COLO668 (cell line): ENCODE results near the gene STARD13.

Experiments used
- DNase-seq: peaks from one replicate; lab custom pipeline; 2025; ENCODE audit not compliant: unreplicated experiment; lab: John Stamatoyannopoulos, UW

Gene STARD13

DNA sequence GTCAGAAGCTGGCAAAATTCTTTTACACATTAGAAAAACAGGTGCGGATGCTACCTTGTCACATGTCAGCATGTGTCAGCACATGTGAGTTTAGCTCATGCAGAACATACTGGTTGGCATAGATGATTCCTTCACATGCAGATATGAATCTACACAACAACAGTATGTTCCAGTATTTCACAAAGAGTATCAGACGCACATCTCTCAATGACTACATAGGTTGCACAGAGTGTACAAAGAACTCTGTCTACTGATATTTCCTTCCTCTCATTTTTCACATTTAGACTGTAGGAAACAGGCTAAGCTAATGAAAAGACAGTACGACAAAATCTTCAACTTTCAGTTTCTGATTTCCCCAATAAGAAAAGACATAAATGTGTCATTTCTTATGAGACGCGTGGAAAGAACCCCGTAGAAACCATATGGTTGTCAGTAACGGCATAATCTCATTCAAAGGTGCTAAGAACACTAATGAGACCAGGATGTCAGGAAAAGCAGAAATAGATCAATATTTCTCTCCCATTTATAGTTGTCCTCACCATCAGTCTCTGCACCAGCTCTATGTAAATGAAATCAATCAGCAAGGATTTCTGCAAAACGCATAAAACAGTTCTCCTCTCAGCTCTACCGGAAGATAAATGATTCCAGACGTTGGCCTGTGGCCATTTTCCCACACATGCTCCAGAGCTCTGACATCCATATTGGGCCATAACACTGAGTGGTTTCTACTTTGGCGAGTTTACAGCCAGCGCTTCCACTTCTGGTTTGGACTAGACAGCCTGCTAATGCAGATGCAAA, 81.2 kb downstream of the STARD13 start:
- no peak for DNase-seq

DNA sequence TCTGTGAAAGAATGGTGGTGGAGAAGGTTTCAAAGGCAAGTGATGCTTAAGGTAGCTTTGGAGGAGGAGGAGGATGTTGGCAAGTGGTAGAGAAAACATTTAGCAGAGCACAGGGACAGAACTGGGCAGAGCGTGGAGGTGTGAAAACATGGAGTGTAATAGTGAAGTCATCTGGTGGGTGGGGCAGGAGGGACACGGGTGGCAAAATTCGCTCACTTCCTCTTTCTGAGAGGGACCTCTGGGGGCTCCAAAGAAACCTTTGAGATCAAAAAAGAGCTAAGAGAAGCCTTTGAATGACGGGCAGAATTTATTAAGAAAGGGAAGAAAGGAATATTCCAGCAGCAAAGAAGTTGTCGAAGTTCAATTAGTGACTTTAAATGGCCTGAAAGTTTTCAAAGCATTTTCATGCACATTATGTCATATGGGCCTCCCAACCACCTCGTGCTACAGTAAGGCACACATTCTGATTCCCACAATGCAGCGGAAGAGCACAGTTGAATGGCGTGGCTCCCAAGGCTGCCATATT, 82.8 kb downstream of the STARD13 start:
- no peak for DNase-seq

DNA sequence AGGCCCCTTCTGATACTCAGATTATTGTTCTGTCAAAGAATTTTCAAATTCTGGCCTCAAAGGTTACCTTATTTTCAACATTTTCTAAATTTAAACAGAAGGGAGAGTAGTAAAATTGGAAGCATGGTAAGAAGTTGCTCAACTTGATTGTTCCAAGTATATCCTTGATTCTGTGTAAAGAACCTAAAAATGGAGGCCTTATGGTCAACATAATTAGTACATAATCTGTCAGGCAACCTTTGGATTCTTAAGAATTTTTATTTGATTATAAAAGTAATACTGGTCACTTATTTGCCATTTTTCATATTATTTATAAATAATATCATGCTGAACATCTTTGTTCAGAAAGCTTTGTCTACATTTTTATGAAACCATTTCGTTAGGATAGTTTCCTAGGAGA, 83.9 kb downstream of the STARD13 start:
- no peak for DNase-seq

DNA sequence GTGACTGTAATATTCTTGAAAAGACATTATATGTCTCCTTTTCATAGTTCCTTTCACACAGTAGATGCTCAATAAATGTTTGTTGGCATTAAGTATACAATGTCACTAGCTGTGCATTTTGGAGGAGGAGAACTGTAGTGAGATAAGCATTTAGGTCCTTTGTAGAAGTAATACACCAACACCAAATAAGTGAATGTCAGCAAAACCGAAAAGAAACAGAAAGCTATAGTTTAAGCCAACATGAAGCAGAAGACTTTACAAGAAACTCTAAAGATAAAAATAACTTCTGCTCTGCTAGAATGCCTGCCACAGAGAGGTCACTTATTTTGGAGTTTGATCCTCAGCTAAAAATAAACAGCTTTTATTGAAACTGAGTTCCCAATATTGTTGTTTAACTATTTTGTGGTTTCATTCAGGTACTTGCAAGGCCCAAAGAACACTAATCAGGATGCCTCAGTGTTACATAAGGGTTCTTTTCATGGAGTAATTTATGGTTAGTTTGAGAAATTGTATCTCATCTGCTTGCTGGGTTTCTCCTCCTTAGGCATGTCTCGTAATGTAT, 86.2 kb downstream of the STARD13 start:
- no peak for DNase-seq

DNA sequence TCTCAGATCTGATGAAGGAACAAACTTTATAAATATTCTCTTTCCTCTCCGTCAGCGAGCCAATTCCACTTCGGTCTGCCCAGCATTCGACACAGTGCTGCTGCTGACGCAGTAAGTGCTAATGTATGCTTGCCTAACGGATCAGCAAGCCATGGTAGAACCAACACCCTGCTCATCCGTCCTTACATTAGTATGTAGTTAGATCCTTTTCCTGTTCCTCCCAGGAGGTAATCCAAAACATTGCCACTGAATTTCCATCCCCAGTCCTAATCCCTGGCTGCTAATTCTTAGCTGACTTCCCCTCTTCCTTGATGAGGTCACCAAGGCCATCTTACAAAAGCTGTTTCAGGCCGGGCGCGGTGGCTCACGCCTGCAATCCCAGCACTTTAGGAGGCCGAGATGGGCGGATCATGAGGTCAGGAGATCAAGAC, 88.0 kb downstream of the STARD13 start:
- no peak for DNase-seq

DNA sequence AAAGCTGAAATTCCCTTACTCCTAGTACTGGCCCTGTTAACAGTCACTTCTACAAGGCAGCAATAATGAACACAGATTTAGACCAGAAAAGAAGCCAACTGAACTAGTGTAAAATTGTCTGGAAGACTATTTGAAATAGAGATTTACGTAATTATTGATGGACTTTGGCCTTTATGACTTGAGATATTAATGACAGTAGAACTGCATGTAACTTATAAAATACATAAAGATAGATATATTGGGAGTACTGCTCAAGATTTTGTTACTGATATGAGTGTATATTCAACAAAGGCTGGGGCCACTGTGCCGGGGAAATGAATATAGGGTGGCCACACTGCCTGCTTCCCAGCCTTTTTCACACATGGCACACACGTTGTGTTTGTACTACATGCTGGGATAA, 88.8 kb downstream of the STARD13 start:
- no peak for DNase-seq

DNA sequence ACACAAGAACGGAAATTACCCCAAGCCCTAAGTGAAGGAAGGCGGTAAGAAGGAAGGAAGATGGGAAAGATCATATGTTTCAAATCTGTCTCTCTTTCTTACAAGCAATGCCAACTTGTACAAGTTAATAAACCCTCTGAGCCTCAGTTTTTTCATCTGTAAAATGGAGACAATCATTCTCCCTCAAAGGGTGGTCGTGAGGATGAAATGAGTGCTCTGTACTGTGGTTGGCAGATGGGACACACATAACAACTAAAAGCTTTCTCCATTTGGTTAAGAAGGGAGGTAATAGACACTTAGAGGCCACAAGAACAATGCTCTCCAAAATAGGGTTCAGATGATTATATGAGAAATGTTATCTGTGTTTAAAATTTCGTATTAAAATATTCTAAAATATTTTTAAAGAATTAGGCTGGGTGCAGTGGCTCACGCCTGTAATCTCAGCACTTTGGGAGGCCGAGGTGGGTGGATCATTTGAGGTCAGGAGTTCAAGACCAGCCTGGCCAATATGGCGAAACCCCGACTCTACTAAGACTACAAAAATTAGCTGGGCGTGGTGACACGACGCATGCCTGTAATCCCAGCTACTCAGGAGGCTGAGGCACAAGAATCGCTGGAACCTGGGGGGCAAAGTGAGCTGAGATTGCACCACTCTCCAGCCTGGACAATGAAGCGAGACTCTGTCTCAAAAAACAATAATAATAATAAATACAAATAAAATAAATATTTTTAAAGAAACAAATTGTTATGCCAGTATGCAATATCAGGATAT, 89.7 kb downstream of the STARD13 start:
- DNase-seq = no peak

DNA sequence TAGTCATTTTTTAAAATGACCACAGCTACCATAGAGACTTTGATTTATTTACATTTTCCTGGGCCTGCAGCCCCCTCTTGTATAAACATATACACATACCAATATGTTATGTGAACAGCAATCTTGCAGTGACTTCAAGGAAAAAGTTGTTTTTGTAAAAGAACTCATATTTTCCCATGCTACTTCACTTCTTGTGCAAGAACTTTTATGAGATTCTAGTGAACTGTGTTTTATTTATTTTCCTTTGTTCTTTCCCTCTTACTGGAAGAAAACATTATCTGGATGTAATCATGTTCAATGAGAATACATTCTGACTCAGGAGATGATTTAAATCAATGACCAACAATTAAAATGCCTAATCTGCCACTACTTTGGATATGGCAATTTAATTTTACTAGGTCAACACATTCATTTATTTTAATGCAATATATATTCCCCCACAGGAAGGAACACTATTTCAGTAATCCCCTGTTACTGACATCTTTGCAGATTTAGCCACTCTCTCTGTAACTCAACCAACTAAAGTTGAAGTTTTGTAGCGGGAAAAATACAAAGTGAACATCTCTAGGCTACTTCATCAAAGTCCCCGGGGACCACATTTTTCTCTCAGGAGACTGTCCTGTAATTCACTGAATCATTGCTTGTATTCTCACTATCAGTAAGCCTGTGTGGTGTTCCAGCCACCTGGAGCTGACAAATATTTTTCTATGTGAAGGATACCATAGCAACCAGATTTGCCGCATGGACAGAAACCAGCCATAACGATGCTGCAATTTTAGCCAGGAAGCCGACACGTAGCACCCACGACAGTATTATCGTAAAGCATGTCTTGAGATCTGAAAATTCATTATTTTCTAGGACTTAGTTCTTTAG, 90.5 kb downstream of the STARD13 start:
- no peak for DNase-seq

DNA sequence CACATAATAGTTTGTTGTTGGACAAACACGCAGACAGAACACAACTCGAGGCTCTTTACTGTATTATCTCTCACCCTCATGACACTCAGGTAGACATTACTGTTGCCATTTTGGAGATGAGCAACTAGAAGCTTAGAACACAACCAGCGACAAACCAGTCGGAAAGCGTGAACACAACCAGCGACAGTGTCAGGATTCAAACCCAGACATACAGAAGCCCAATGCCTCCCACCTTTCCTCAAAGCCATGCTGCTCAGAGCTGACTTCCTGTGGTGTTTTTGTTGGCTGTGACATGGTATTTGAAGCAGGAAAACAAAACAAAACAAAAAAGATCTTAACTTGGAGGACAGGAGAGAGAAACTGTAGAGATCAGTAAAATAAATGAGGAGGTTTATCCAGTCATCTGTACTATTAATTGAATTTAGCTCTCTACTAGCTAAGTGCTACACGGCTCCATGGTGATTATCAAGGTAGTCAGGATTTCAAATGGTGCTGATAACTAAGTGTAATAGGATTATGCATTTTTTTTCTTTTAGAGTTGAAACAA, 92.1 kb downstream of the STARD13 start:
- DNase-seq = no peak

DNA sequence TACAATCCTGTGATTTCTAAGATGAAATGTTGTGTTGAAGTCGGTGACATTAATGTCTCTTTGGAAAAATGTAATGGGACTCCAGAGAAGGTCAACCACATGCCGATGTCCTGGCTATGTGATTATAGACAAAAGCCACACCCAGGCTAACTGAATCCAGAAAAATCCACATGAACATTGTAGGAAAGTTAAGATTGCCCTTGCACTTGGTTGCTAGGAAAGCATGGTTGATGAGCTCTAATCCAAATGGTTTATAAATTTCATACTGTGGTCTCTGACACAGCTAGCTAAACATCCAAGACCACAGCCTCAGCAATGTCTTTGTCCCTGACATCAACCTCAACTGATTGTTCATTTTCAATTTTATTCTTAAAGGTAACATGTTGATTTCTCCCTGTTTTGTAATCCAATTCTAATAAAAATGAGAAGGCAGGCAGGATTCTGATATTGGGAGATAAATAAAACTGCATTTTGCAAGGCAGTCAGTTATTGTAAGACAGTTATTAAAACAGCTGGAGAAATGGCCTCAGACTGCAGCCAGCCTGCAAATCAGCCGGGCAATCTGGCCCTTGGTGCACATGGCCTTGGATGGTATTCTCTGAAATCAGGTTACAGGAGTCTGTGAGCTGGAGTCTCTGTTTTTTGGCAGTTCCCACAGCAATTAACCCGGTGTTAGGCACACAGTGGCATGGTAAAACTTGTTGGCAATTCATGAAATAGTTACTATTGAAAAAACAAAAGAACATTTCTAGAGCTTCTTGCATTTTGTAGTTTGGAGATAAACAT, 93.9 kb downstream of the STARD13 start:
- no peak for DNase-seq

DNA sequence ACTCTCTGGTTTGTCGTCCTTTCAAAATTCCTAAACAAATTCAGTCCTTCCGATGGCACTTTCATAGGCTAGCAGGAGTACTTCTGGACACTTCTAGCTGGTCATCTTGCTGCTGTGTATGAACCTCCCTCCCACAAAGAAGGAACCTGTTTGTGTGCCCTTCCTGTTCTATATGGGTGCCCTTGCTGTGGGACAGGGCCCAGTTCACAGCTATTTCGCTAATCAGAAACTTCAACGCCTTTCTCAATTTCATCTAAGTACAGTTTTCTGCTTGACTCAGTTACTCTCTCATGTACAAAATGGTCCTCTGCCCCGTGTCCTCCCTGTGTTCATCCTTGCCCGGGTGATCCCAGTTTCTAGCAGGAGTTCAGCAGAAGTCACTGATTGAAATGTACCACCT, 96.1 kb downstream of the STARD13 start:
- DNase-seq = no peak

DNA sequence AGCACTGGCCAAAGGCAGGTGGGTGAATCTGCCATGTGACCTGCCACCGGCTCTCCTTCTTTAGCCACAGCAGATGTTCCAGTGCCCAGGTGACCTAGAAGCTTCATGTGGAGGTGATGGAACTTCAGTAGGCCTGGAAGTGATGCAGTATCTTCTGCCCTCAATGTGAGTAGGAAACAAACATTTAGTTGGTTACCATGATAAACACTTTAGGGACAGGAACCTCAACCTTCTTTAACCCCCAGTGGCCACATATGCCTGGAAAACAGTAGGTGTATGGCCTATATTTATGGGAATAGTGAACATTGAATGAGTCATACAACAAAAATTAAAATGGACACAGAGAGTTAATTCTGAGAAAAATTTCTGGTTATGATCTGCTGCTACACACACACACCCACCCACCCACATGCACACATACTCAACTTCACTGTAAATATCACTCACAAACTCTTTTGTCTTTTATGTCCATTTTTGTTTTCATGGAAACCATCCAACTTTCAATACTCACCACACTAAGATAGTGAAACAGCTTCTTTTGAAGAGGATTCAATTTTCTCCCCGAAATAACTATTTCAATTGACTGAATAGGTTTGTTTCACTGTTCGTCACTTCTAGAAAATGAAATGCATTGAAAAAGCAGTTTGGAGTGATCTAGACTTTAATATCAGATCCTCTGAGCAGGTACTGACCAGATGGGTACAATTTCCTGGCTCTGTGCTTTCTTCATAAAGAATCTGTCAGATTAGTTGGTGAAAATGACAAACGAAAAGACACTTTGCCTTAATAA, 97.3 kb downstream of the STARD13 start:
- no peak for DNase-seq

DNA sequence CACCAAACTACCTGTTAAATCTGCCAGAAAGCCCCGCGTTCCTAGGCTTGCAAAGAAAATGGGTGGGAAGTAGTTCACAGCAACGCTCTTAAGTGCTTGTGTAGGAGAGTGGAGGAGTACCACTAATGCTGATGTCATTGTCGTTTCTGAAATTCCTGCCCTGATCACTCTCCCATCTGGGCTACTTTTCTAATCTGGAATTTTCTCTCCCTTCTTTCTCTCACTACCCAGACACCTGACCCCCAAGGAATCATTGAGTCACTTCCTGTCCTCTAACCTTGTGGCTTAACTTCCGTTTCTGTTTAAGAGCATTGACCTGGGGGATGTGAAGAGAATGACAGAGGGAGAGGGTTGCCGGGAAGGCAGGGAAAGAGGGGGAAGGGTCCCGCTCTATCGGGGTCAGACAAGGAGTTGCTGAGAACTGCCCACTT, 98.7 kb downstream of the STARD13 start:
- no peak for DNase-seq

DNA sequence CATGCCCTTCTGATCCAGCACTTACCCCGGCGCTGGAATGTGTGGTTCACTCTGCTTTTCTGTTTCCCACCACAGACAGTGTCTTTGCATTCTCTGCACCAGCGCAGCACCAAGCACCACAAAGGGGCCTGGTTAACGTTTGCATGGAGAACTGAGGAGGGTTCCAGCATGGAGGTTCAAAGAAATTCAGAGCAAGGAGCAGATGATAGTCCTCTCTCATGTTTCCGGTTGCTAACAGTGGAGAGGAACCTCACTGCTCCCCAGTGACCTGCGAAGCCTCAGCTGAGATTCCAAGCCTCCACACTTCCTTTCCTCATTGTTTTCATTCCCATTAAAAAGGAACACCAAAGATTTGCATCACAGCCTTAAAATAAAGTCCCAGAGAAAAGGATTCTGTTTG, 99.7 kb downstream of the STARD13 start:
- DNase-seq = no peak

DNA sequence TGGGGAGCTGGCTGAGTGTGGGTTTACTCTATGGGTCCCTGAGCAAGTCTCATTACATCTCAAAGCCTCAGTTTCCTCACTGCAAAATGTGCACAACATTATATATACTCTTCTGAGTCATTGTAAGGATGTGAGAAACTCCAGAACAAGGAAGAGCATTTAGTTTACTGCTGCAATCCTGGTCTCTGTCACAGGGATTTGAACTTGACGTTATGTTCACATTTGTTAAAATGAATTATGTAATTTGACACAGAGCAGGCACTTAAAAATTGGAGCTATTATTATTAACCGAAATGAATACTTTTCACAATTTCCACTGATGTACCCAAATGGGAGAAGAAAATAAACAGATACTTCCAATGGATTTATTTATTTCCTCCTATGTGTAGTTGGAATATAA, 101.0 kb downstream of the STARD13 start:
- no peak for DNase-seq

DNA sequence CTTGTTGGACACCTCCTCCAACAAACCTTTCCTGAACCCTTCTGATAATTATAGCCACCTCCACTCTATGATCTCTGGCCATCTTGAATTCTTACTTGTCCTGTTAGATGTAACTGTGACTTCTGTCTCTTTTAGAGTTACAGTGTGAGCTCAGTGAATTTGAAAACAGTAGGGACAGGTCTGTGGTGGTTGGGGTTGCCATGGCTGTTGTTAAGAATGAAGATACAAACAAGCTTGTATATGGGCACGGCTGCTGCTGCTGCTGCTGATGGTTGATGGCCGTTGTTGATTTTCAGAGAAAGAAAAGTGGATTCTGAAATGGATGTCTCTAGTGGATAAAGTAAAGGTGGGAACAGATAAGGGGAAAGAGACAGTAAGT, 101.5 kb downstream of the STARD13 start:
- no peak for DNase-seq

DNA sequence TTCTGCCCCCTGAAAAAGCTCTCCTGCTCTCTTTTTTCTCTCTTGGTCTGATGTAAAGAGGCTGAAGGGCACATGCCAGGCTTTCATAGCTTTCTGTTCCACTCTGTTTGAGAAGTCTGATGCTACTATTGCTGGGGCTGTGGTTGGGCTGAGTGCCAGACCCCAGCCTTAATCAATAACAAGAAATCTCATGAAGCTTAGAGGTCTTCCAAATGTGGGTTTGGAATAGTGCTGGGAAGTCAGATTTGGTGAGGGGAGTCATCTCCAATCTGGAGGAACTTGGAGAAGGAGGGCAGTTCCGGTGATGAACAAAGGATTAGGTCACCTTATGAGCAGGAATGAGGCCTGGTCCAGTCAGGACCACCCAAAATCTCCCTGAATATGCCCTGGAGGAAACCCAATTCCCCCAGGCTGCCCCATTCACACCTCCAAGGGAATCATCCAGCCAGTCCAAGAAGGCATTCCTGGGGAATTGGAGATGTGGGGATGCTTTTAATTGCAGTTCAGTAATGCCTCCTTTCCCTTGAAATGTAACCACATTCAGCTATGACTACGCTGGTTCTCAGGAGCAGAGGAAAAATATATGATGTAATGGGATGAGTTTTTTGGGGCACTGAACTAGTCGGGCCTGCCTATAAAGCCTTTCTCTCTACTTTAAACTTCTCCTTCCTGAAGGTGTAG, 102.0 kb downstream of the STARD13 start:
- no peak for DNase-seq

DNA sequence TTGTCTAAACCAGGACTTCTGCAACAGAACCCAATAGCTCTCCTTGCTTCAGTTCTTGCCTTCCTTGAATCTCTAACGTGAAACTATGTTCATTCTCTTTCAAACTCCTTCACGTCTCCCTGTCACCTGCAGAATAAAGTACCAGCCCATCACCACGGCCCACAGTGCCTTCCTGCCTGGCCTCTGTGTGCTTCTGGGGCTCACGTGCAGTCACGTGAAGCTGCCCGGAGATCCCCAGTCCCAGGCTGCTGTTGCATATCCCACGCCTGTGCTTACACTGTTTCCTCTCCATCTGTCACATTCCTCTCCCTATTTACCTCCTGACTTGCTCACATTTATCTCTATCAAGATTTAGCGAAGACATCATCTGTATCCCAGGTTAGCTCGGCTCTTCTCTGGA, 102.8 kb downstream of the STARD13 start:
- DNase-seq = no peak

DNA sequence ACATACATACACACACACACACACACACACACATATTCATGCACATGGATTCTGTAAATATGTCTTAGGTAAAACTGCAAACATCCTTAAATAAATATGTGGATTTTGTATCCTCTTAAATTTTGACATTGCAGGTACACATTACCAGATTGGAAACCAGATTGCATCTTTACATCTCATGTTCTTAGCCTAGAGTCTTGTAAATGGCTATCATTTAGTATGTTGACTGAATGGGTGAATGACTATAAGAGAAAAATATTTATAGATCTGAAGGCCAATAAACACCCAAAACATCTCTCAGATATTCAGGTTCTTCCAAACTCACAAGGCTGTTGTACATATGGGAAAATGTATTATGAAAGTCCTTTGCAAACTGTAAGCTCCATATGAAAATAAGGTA, 104.3 kb downstream of the STARD13 start:
- DNase-seq = no peak
